Measurements from ENCODE around the gene DSCAML1.

Gene DSCAML1

GRCh38 chr11:117717485-117718314 is 79.3 kb downstream of the DSCAML1 start:
- Histone ChIP-seq H3K4me3 (ENCODE audit: low read depth, low read length, poor library complexity, severe bottlenecking) (no peak overlapping the region), H3K9me3 (ENCODE audit: low read length) (no peaks in the 10 kb centered on the region), H2AFZ (ENCODE audit: low read length) (no peak overlapping the region), H3K9me2 (ENCODE audit: low read depth, low read length) (no peaks in the 10 kb centered on the region), H4K20me1 (ENCODE audit: insufficient read depth, low read length) (no peaks in the 10 kb centered on the region), H3K4me2 (ENCODE audit: low read length) (no peak overlapping the region), H3K27me3 (ENCODE audit: insufficient read depth, low read length) (no peaks in the 10 kb centered on the region), H3K27ac (ENCODE audit: low read depth, low read length, poor library complexity, severe bottlenecking) (no peak overlapping the region), H3K36me3 (ENCODE audit: insufficient read depth, low read length) (no peaks in the 10 kb centered on the region), H3K4me1 (ENCODE audit: insufficient read depth, low read length, severe bottlenecking) (peaks cover 6% of the 10 kb centered on the region), H3K79me2 (ENCODE audit: insufficient read depth, low read length) (no peaks in the 10 kb centered on the region), H3F3A (ENCODE audit: insufficient read depth, low read length) (no peaks in the 10 kb centered on the region), H3K9ac (ENCODE audit: low read length) (no peak overlapping the region)
- TF ChIP-seq EZH2 (IDR thresholded peaks at IDR 0.05; ENCODE audit: borderline replicate concordance, low read length) (no peak), CTCF (IDR thresholded peaks at IDR 0.05; ENCODE audit: low read length) (no peak)

GRCh38 chr11:117716521-117717440 is 80.2 kb downstream of the DSCAML1 start:
- Histone ChIP-seq H3F3A (ENCODE audit: insufficient read depth, low read length) (no peaks in the 10 kb centered on the region), H2AFZ (ENCODE audit: low read length) (no peak overlapping the region), H4K20me1 (ENCODE audit: insufficient read depth, low read length) (no peaks in the 10 kb centered on the region), H3K4me3 (ENCODE audit: low read depth, low read length, poor library complexity, severe bottlenecking) (no peak overlapping the region), H3K4me2 (ENCODE audit: low read length) (no peak overlapping the region; the same call in 1 of the 2 replicates), H3K27ac (ENCODE audit: low read depth, low read length, poor library complexity, severe bottlenecking) (no peak overlapping the region), H3K4me1 (ENCODE audit: insufficient read depth, low read length, severe bottlenecking) (peaks cover 6% of the 10 kb centered on the region), H3K36me3 (ENCODE audit: insufficient read depth, low read length) (no peaks in the 10 kb centered on the region), H3K9ac (ENCODE audit: low read length) (no peak overlapping the region), H3K9me2 (ENCODE audit: low read depth, low read length) (no peaks in the 10 kb centered on the region), H3K9me3 (ENCODE audit: low read length) (no peaks in the 10 kb centered on the region), H3K79me2 (ENCODE audit: insufficient read depth, low read length) (no peaks in the 10 kb centered on the region), H3K27me3 (ENCODE audit: insufficient read depth, low read length) (no peaks in the 10 kb centered on the region)
- TF ChIP-seq CTCF (IDR thresholded peaks at IDR 0.05; ENCODE audit: low read length) (no peak), EZH2 (IDR thresholded peaks at IDR 0.05; ENCODE audit: borderline replicate concordance, low read length) (no peak)

GRCh38 chr11:117715801-117716200 is 81.2 kb downstream of the DSCAML1 start:
- H2AFZ ChIP-seq (ENCODE audit: low read length) = no peak overlapping the region
- no peaks in the 10 kb centered on the region for H4K20me1 ChIP-seq (ENCODE audit: insufficient read depth, low read length)
- H3K4me3 ChIP-seq (ENCODE audit: low read depth, low read length, poor library complexity, severe bottlenecking) = no peak overlapping the region
- TF ChIP-seq CTCF (IDR thresholded peaks at IDR 0.05; ENCODE audit: low read length) (no peak), EZH2 (IDR thresholded peaks at IDR 0.05; ENCODE audit: borderline replicate concordance, low read length) (no peak)
- H3K9ac ChIP-seq (ENCODE audit: low read length) = no peak overlapping the region
- no peaks in the 10 kb centered on the region for H3K9me3 ChIP-seq (ENCODE audit: low read length)
- no peak overlapping the region for H3K27ac ChIP-seq (ENCODE audit: low read depth, low read length, poor library complexity, severe bottlenecking)
- no peaks in the 10 kb centered on the region for H3K27me3 ChIP-seq (ENCODE audit: insufficient read depth, low read length)
- H3K36me3 ChIP-seq (ENCODE audit: insufficient read depth, low read length) = no peaks in the 10 kb centered on the region
- H3K79me2 ChIP-seq (ENCODE audit: insufficient read depth, low read length) = no peaks in the 10 kb centered on the region
- no peak overlapping the region for H3K4me2 ChIP-seq (ENCODE audit: low read length)
- H3K4me1 ChIP-seq (ENCODE audit: insufficient read depth, low read length, severe bottlenecking) = peaks cover 6% of the 10 kb centered on the region
- no peaks in the 10 kb centered on the region for H3F3A ChIP-seq (ENCODE audit: insufficient read depth, low read length)
- no peaks in the 10 kb centered on the region for H3K9me2 ChIP-seq (ENCODE audit: low read depth, low read length)

Measured in OCI-LY1 (cell line).